ENCODE results near the gene TASP1. TPM values are rescaled to one million over a fixed set of nuclear protein-coding genes. Genes with fewer than 3 reads are reported as not detected.

Gene TASP1
- total RNA-seq, 1 donor: 6.5 TPM

DNA sequence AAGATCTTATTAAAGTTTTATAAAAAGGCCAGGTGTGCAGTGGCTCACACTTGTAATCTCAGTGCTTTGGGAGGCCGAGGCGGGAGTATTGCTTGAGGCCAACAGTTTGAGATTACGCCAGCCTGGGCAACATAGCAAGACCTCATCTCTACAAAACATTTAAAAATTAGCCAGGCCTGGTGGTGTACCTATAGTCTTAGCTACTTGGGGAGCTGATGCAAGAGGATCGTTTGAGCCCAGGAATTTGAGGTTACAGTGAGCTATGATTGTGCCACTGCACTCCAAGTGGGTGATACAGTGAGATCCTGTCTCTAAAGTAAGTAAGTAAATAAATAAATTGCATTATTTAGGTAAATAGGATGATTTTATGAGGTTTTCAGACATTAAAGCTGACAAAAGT, 234.4 kb downstream of the TASP1 start:
- TF ChIP-seq, protein P1, sequence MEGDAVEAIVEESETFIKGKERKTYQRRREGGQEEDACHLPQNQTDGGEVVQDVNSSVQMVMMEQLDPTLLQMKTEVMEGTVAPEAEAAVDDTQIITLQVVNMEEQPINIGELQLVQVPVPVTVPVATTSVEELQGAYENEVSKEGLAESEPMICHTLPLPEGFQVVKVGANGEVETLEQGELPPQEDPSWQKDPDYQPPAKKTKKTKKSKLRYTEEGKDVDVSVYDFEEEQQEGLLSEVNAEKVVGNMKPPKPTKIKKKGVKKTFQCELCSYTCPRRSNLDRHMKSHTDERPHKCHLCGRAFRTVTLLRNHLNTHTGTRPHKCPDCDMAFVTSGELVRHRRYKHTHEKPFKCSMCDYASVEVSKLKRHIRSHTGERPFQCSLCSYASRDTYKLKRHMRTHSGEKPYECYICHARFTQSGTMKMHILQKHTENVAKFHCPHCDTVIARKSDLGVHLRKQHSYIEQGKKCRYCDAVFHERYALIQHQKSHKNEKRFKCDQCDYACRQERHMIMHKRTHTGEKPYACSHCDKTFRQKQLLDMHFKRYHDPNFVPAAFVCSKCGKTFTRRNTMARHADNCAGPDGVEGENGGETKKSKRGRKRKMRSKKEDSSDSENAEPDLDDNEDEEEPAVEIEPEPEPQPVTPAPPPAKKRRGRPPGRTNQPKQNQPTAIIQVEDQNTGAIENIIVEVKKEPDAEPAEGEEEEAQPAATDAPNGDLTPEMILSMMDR (IDR thresholded peaks at IDR 0.05; ENCODE audit: insufficient read depth, low read length): no peak
- DNase-seq (ENCODE audit: low read depth): no peak
- H3K4me3 ChIP-seq (ENCODE audit: low read depth, low read length): no peak overlapping the region

- DNase-seq (ENCODE audit: low read depth): no peak
- TF ChIP-seq, protein P1 (IDR thresholded peaks at IDR 0.05; ENCODE audit: insufficient read depth, low read length): no peak
- H3K4me3 ChIP-seq (ENCODE audit: low read depth, low read length): no peak overlapping the region
Measured at GRCh38 chr20:13403453-13403852, 235.3 kb downstream of the TASP1 start.

DNA sequence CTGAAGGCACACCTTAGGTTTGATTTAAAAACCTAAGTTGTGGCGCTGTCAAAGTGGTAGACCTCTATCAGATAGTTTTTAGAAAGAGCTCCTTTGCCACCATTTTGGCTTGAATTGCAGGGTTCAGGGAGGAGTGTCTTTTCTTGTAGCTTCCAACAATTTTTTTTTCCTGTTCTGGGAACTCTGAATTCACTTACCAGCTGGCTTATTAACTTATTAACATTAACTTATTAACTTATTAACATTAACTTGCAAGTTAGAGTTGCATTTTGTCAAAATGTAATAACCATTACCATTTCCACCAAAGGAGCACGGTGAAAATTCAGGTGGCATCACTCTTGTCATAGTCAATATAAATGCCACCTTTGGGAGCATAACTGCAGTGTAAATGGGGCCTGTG, 235.7 kb downstream of the TASP1 start:
- TF ChIP-seq, protein P1 (IDR thresholded peaks at IDR 0.05; ENCODE audit: insufficient read depth, low read length): no peak
- H3K4me3 ChIP-seq (ENCODE audit: low read depth, low read length): no peak overlapping the region
- no peak for DNase-seq (ENCODE audit: low read depth)

DNA sequence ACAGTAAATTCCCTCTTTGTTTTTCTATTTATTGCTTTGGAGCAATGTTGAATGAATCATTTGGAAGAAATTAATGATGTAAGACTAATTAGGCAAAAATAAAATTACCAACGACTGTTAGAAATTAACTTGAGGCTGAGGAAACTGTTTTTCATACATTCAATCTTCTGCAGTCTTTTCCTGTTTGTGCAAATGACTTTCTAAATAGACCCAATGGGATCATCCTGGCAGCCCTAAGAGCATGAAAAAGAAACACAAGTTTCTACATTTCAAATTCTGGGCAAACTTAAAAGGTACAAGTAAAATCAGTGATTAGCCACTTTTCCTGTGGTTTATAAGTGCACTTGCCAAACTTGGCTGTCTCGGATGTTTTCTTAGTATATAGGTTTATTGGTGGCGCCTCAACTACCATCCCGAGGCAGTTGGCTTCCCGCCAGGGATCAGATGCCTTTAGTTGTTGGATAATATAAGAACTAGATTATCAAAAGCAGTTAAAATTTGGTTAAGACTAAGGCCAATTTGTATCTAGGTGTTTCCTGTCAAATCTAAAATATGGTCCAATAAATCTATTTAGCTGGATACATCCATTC, 236.5 kb downstream of the TASP1 start:
- no peak for DNase-seq (ENCODE audit: low read depth)
- no peak overlapping the region for H3K4me3 ChIP-seq (ENCODE audit: low read depth, low read length)
- TF ChIP-seq, protein P1 (IDR thresholded peaks at IDR 0.05; ENCODE audit: insufficient read depth, low read length): no peak

DNA sequence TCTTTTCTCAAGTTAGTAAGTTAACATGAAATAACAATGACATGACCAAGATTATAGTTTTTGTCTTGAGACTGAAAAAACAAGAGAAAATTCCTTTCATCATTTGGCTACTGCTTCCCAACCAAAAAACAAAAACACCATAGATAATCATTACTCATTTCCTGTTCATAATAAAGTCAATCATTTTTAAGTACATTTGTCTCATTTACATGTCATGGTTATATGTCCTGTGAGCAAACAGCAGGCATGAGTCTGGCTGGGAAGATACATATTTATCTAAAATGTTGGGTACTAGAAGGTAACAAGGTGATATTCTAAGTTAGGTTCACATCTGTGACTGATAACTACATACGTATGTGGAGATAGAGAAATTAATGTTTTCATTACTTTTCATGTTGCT, 237.1 kb downstream of the TASP1 start:
- DNase-seq (ENCODE audit: low read depth): no peak
- TF ChIP-seq, protein P1 (IDR thresholded peaks at IDR 0.05; ENCODE audit: insufficient read depth, low read length): no peak
- H3K4me3 ChIP-seq (ENCODE audit: low read depth, low read length): no peak overlapping the region

DNA sequence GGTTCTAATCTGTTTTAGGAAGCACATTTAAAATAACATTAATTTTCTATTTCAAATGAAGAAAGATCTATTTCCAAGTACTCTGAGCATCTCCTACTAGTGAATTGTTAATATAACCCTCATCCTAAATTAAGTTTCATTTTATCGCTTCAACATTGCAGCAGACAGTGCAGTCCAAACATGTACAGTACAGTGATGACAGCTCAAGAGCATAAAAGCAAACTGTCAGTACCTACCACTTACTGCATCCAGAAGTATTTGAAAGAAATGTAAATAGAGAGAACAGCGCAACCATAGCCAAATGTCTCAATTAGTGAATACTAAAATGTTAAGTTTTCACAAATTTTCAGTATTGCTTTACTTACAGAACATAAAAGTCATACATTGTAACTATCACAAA, 238.3 kb downstream of the TASP1 start:
- TF ChIP-seq, protein P1 (IDR thresholded peaks at IDR 0.05; ENCODE audit: insufficient read depth, low read length): no peak
- no peak for DNase-seq (ENCODE audit: low read depth)
- H3K4me3 ChIP-seq (ENCODE audit: low read depth, low read length): no peak overlapping the region

GRCh38 chr20:13397300-13397724, 241.4 kb downstream of the TASP1 start:
- TF ChIP-seq, protein P1 (IDR thresholded peaks at IDR 0.05; ENCODE audit: insufficient read depth, low read length): no peak
- DNase-seq (ENCODE audit: low read depth): peak; percentile 11
- H3K4me3 ChIP-seq (ENCODE audit: low read depth, low read length): no peak overlapping the region
